ENCODE data around the gene MYCN. TPM values are rescaled to one million over a fixed set of nuclear protein-coding genes. Genes with fewer than 3 reads are reported as not detected.

Gene MYCN
- total RNA-seq, 4 donors from 2014 or later, result 0.57 to 3.8 (median 1.6) TPM

GRCh38 chr2:15893689-15894480, 46.5 kb upstream of the MYCN start:
- no peaks in the 10 kb centered on the region for H3K36me3 ChIP-seq
- DNase-seq (ENCODE audit: low spot score in 2 of 2), result no peak
- no peak overlapping the region for H3K27ac ChIP-seq
- no peak overlapping the region for H3K4me3 ChIP-seq
- 72% methylated on average over 7 of the region's 7 CpGs for WGBS
- no peak for TF ChIP-seq POLR2A (IDR thresholded peaks at IDR 0.05)
- TF ChIP-seq EP300 (IDR thresholded peaks at IDR 0.05), result no peak
- TF ChIP-seq CTCF (IDR thresholded peaks at IDR 0.05), result no peak
- no peak for TF ChIP-seq POLR2AphosphoS5 (IDR thresholded peaks at IDR 0.05)
- no peaks in the 10 kb centered on the region for H3K9me3 ChIP-seq
- H3K4me1 ChIP-seq, result no peaks in the 10 kb centered on the region
- H3K27me3 ChIP-seq, result no peaks in the 10 kb centered on the region

GRCh38 chr2:15894481-15895144, 45.7 kb upstream of the MYCN start:
- no peaks in the 10 kb centered on the region for H3K36me3 ChIP-seq
- DNase-seq (ENCODE audit: low spot score in 2 of 2), result no peak
- no peak overlapping the region for H3K27ac ChIP-seq
- no peaks in the 10 kb centered on the region for H3K4me1 ChIP-seq
- TF ChIP-seq POLR2AphosphoS5 (IDR thresholded peaks at IDR 0.05) (no peak), POLR2A (IDR thresholded peaks at IDR 0.05) (no peak), EP300 (IDR thresholded peaks at IDR 0.05) (no peak), CTCF (IDR thresholded peaks at IDR 0.05) (no peak)
- 69% methylated on average over 8 of the region's 8 CpGs for WGBS
- no peak overlapping the region for H3K4me3 ChIP-seq
- H3K9me3 ChIP-seq, result no peaks in the 10 kb centered on the region
- H3K27me3 ChIP-seq, result no peaks in the 10 kb centered on the region

- Histone ChIP-seq H3K27ac (no peak overlapping the region), H3K27me3 (no peaks in the 10 kb centered on the region), H3K4me3 (no peak overlapping the region), H3K4me1 (no peaks in the 10 kb centered on the region), H3K36me3 (no peaks in the 10 kb centered on the region), H3K9me3 (no peaks in the 10 kb centered on the region)
- WGBS, result 79% methylated on average over 7 of the region's 7 CpGs
- no peak for TF ChIP-seq POLR2AphosphoS5 (IDR thresholded peaks at IDR 0.05)
- no peak for TF ChIP-seq EP300 (IDR thresholded peaks at IDR 0.05)
- no peak for TF ChIP-seq POLR2A (IDR thresholded peaks at IDR 0.05)
- TF ChIP-seq CTCF (IDR thresholded peaks at IDR 0.05), result no peak
- no peak for DNase-seq (ENCODE audit: low spot score in 2 of 2)
Observed at GRCh38 chr2:15895615-15896469, 44.5 kb upstream of the MYCN start.

GRCh38 chr2:15896859-15897258, 43.5 kb upstream of the MYCN start:
- no peaks in the 10 kb centered on the region for H3K4me1 ChIP-seq
- no peak for DNase-seq (ENCODE audit: low spot score in 2 of 2)
- no peak overlapping the region for H3K4me3 ChIP-seq
- H3K9me3 ChIP-seq, result no peaks in the 10 kb centered on the region
- TF ChIP-seq CTCF (IDR thresholded peaks at IDR 0.05) (no peak), POLR2AphosphoS5 (IDR thresholded peaks at IDR 0.05) (no peak), EP300 (IDR thresholded peaks at IDR 0.05) (no peak)
- no peak overlapping the region for H3K27ac ChIP-seq
- H3K36me3 ChIP-seq, result no peaks in the 10 kb centered on the region
- no peaks in the 10 kb centered on the region for H3K27me3 ChIP-seq
- 94% methylated on average over 4 of the region's 4 CpGs for WGBS
